SK-N-SH treated with all-trans-retinoic acid at 6 μM for 48 hours (cell line): ENCODE results near the gene DNAH8.

ENCODE experiments used
- ATAC-seq: fragments of 200-7000 bp; cut with Tn5 transposase; 3 replicates; pipeline ENCODE4 v1.9.1; 2020; ENCODE audit warnings: mild to moderate bottlenecking, moderate library complexity
- BACH2 ChIP-seq: fragments of 250-450 bp; sonication (Bioruptor Pico); IDR thresholded peaks from 2 replicates; pipeline ENCODE4 v1.9.0; 2021; ENCODE audit warnings: mild to moderate bottlenecking, borderline replicate concordance
- CREB5 ChIP-seq: fragments of 250-450 bp; sonication (Bioruptor Pico); IDR thresholded peaks from 2 replicates; pipeline ENCODE4 v1.5.1; 2020; ENCODE audit warnings: low read depth, mild to moderate bottlenecking, moderate library complexity
- CSDC2 ChIP-seq: fragments of 250-450 bp; sonication (Bioruptor Pico); IDR thresholded peaks from 2 replicates; pipeline ENCODE4 v1.5.0; 2020; ENCODE audit warnings: mild to moderate bottlenecking, moderate library complexity
- CSRNP3 ChIP-seq: fragments of 250-450 bp; sonication (Bioruptor Pico); IDR thresholded peaks from 2 replicates; pipeline ENCODE4 v1.5.1; 2021; ENCODE audit warnings: mild to moderate bottlenecking, moderate library complexity
- ESRRG ChIP-seq: fragments of 250-450 bp; sonication (Bioruptor Pico); IDR thresholded peaks from 2 replicates; pipeline ENCODE4 v1.6.1; 2021; ENCODE audit warnings: mild to moderate bottlenecking
- GLIS3 ChIP-seq: fragments of 250-450 bp; sonication (Bioruptor Pico); IDR thresholded peaks from 2 replicates; pipeline ENCODE4 v1.5.0; 2020; ENCODE audit warnings: mild to moderate bottlenecking, moderate library complexity
- ISL1 ChIP-seq: fragments of 250-450 bp; sonication (Bioruptor Pico); IDR thresholded peaks from 2 replicates; pipeline ENCODE4 v2.1.2; 2022; ENCODE audit warnings: mild to moderate bottlenecking, moderate library complexity
- OSR1 ChIP-seq: fragments of 250-450 bp; sonication (Bioruptor Pico); IDR thresholded peaks from 2 replicates; pipeline ENCODE4 v1.8.0; 2022; ENCODE audit warnings: moderate library complexity, mild to moderate bottlenecking, inconsistent platforms
- PATZ1 ChIP-seq: fragments of 250-450 bp; sonication (Bioruptor Pico); IDR thresholded peaks from 2 replicates; pipeline ENCODE4 v1.8.0; 2020; ENCODE audit warnings: mild to moderate bottlenecking, moderate library complexity, borderline replicate concordance
- PPARA ChIP-seq: fragments of 250-450 bp; sonication (Bioruptor Pico); IDR thresholded peaks from 2 replicates; pipeline ENCODE4 v1.5.0; 2020; ENCODE audit warnings: mild to moderate bottlenecking, borderline replicate concordance
- RARB ChIP-seq: fragments of 250-450 bp; sonication (Bioruptor Pico); IDR thresholded peaks from 2 replicates; pipeline ENCODE4 v1.8.0; 2021; ENCODE audit warnings: mild to moderate bottlenecking, moderate library complexity
- SNAI2 ChIP-seq: fragments of 250-450 bp; sonication (Bioruptor Pico); IDR thresholded peaks from 2 replicates; pipeline ENCODE4 v1.5.0; 2020; ENCODE audit warnings: mild to moderate bottlenecking, moderate library complexity
- TCF4 ChIP-seq: fragments of 250-450 bp; sonication (Bioruptor Pico); IDR thresholded peaks from 2 replicates; pipeline ENCODE4 v1.8.0; 2021; ENCODE audit warnings: mild to moderate bottlenecking, moderate library complexity, borderline replicate concordance
- TOX ChIP-seq: fragments of 250-450 bp; sonication (Bioruptor Pico); IDR thresholded peaks from 2 replicates; pipeline ENCODE4 v1.8.0; 2021; ENCODE audit warnings: mild to moderate bottlenecking, moderate library complexity, borderline replicate concordance
- ZFP3 ChIP-seq: fragments of 250-450 bp; sonication (Bioruptor Pico); IDR thresholded peaks from 2 replicates; pipeline ENCODE4 v1.5.0; 2020; ENCODE audit warnings: mild to moderate bottlenecking, moderate library complexity
- ZFP30 ChIP-seq: fragments of 450-650 bp; formaldehyde crosslinking; IDR thresholded peaks from 2 replicates; pipeline ENCODE4 v1.5.0; 2022; ENCODE audit warnings: mild to moderate bottlenecking, moderate library complexity
- ZNF565 ChIP-seq: fragments of 450-650 bp; formaldehyde crosslinking; conservative IDR thresholded peaks from 2 replicates; pipeline ENCODE4 v1.5.0; 2020; ENCODE audit warnings: low read depth, mild to moderate bottlenecking, moderate library complexity
- ZNF70 ChIP-seq: fragments of 450-650 bp; formaldehyde crosslinking; IDR thresholded peaks from 2 replicates; pipeline ENCODE4 v1.5.0; 2020; ENCODE audit warnings: mild to moderate bottlenecking, moderate library complexity
- ZNF8 ChIP-seq: fragments of 450-650 bp; formaldehyde crosslinking; IDR thresholded peaks from 2 replicates; pipeline ENCODE4 v1.5.0; 2020; ENCODE audit warnings: mild to moderate bottlenecking, moderate library complexity
- TF ChIP-seq, protein P1 (sequence below): fragments of 250-450 bp; sonication (Bioruptor Pico); IDR thresholded peaks from 2 replicates; pipeline ENCODE4 v1.8.0; 2021; ENCODE audit warnings: low read depth, mild to moderate bottlenecking, moderate library complexity, borderline replicate concordance

Gene DNAH8

DNA sequence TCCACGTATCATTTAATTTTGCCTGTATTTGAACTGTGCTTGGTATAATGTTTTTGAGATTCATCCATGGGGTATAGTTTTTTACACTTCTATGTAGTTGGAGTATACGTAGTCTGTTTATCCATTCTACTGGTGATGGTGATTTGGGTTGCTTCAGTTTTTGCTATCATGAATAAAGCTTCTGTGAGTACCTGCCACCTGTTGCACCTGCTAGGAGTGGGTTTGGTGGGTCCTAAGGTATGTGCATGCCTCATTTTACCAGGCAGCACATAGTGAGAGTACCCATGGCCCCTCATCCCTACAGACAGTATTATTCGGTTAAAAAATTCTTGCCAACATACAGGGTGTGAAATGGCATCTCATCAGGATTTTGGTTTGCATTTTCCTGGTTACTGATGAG lies 92.9 kb downstream of the DNAH8 start:
- ATAC-seq = no peak
- TF ChIP-seq ZNF70 (CRISPR knock-in tag) = no peak
- TF ChIP-seq ZFP3 (CRISPR knock-in tag) = no peak
- TF ChIP-seq ESRRG = no peak
- TF ChIP-seq CREB5 = no peak
- no peak for TF ChIP-seq ZNF8 (CRISPR knock-in tag)
- no peak for TF ChIP-seq CSRNP3 (CRISPR knock-in tag)
- no peak for TF ChIP-seq RARB (CRISPR knock-in tag)
- TF ChIP-seq BACH2 (CRISPR knock-in tag) = no peak

DNA sequence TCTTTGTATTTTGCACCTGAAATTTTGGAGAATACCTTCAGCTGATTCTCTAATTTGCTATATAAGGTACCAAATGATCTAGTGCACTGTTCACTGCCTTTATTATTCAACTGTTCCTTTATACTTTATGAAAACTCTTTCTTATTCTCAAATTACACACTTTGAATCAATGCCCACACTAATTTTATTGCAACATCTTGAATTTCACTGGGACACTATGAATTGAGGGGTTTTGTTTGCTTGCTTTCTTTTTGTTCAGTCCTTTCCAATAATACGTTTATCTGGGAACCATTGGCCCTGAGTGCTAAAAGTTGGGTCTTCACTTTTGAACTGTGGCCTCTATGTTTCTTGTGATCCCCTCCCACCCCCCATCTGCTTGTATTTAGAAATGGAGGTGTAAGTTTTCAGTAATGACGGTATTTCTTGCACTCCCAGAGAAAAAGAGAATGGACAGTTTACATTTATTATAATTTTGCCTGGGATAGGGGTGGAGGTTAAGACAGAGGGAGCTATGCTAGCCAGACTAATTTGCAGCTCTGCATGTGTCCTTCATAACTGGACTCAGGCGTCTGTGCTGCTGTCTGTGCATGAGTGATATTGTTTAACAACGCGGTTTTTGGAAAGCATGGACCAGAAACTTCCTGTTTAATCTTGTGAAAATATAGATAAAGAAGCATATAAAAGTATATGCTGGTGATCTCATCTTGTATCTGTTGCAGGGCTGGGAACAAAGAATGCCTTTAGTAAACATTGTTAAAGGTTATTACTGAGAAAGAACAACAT lies 98.1 kb downstream of the DNAH8 start:
- TF ChIP-seq TOX (no peak), TCF4 (CRISPR knock-in tag) (no peak), RARB (CRISPR knock-in tag) (no peak), ZFP3 (CRISPR knock-in tag) (no peak), CSDC2 (CRISPR knock-in tag) (no peak), ISL1 (no peak), PPARA (CRISPR knock-in tag) (no peak), ZNF70 (CRISPR knock-in tag) (no peak), ZFP30 (CRISPR knock-in tag) (no peak), SNAI2 (no peak), ZNF565 (CRISPR knock-in tag) (no peak), ESRRG (no peak), CREB5 (no peak), GLIS3 (no peak), PATZ1 (CRISPR knock-in tag) (no peak), CSRNP3 (CRISPR knock-in tag) (no peak)
- TF ChIP-seq, protein P1, sequence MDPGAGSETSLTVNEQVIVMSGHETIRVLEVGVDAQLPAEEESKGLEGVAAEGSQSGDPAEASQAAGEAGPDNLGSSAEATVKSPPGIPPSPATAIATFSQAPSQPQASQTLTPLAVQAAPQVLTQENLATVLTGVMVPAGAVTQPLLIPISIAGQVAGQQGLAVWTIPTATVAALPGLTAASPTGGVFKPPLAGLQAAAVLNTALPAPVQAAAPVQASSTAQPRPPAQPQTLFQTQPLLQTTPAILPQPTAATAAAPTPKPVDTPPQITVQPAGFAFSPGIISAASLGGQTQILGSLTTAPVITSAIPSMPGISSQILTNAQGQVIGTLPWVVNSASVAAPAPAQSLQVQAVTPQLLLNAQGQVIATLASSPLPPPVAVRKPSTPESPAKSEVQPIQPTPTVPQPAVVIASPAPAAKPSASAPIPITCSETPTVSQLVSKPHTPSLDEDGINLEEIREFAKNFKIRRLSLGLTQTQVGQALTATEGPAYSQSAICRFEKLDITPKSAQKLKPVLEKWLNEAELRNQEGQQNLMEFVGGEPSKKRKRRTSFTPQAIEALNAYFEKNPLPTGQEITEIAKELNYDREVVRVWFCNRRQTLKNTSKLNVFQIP (CRISPR knock-in tag) = no peak
- TF ChIP-seq, all 23 proteins: peak for 0
- ATAC-seq = no peak

DNA sequence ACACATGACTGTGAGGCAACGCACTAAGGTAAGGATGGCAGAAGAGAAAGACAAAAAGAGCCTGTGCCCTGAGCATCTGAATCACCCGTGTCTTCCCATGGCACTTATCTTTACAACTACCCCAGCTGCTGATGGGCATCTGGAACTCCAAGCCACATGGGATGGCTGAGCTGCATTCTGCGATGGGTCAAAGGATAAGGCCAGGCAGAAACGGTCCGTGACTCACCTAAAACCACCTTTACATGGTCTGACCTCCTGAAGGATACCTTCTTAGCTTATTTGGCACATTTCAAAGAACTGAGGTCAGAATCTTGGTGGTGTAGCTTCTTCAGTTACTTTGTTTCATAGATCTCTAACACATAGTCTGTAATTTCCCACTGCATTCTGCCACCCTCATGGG lies 99.7 kb downstream of the DNAH8 start:
- ATAC-seq = no peak
- TF ChIP-seq ZNF70 (CRISPR knock-in tag) = no peak
- TF ChIP-seq CREB5 = no peak
- no peak for TF ChIP-seq CSDC2 (CRISPR knock-in tag)
- no peak for TF ChIP-seq ZNF8 (CRISPR knock-in tag)
- TF ChIP-seq PATZ1 (CRISPR knock-in tag) = no peak
- TF ChIP-seq OSR1 = no peak
- no peak for TF ChIP-seq ZFP3 (CRISPR knock-in tag)
